GM12873 (cell line): ENCODE results near the gene RNF11.

Source experiments
- TF ChIP-seq, protein P1 (sequence below): IDR thresholded peaks from 2 replicates; pipeline ENCODE4 v1.5.1; 2012; ENCODE audit warnings: low read depth, mild to moderate bottlenecking, moderate library complexity, low read length, control low read depth; ENCODE audit not compliant: insufficient read depth; ENCODE audit errors: missing control alignments

Gene RNF11

DNA sequence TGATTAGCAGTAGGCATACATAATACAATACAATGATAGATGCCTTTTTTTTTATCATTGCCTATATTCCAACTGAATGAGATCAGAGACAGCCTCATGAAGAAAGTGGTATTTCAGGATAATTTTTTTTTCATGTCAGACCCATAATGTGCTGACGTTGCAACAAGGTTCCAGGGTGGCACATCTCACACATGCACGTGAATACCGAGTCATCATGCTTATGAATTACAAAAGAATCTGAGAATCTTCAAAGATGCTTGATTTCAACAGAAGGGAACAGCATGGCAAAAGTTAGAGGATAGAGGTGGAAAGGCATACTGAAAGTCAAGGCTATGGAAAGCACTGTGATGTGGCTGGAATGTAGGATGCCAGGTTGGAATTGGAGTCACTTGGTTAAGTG lies 5.0 kb upstream of the RNF11 start:
- TF ChIP-seq, protein P1, sequence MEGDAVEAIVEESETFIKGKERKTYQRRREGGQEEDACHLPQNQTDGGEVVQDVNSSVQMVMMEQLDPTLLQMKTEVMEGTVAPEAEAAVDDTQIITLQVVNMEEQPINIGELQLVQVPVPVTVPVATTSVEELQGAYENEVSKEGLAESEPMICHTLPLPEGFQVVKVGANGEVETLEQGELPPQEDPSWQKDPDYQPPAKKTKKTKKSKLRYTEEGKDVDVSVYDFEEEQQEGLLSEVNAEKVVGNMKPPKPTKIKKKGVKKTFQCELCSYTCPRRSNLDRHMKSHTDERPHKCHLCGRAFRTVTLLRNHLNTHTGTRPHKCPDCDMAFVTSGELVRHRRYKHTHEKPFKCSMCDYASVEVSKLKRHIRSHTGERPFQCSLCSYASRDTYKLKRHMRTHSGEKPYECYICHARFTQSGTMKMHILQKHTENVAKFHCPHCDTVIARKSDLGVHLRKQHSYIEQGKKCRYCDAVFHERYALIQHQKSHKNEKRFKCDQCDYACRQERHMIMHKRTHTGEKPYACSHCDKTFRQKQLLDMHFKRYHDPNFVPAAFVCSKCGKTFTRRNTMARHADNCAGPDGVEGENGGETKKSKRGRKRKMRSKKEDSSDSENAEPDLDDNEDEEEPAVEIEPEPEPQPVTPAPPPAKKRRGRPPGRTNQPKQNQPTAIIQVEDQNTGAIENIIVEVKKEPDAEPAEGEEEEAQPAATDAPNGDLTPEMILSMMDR = no peak

DNA sequence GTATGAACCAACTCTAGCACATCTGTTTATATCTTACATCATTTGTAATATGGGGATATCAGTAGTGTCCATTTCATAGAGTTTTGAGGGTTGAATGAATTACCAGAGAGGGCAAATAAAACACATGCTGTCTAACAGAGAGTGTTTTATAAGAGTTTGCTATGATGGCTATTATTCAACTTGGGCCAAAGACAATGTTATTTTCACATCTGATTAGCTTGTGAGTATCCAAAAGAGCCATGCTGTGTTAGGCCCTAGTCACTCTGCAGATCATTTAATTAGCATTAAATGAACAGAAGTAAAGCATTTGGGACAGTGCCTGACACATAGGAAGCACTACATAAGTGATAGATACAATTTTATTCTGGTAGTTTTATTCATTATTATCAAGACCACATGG lies 4.2 kb upstream of the RNF11 start:
- TF ChIP-seq, protein P1 = no peak

DNA sequence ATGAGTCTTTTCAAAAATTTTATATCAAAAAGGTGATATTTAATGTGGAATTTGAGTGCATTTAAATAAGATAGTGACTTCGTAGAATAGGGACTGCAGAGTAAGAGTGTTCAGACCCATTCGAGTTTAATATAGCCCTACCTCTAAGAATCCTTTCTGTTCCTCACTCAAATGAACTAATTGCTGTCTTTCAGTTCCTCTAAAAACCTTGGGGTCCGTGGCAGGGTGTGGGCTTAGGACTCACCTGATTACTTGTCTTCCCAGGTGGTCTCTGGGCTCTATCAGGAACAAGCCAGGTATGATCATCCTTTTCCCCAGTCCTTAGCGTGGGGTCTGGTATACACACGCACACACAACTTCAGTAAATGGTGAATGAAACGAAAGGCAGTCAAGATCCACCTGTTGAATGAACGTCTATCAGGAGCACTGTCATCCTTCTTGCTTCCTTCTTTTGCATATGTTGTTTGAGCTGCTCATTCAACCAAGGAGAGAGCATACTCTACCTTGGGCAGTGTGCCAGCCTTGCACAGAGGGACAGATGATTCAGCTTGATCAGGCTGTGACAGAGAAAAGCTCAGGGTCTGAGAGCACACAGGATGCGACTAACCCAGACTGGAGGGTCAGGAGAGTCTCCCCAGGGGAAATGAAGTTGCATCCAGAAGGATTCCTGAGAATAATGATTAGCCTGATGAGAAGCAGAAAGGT lies 1.2 kb upstream of the RNF11 start:
- TF ChIP-seq, protein P1 = no peak

DNA sequence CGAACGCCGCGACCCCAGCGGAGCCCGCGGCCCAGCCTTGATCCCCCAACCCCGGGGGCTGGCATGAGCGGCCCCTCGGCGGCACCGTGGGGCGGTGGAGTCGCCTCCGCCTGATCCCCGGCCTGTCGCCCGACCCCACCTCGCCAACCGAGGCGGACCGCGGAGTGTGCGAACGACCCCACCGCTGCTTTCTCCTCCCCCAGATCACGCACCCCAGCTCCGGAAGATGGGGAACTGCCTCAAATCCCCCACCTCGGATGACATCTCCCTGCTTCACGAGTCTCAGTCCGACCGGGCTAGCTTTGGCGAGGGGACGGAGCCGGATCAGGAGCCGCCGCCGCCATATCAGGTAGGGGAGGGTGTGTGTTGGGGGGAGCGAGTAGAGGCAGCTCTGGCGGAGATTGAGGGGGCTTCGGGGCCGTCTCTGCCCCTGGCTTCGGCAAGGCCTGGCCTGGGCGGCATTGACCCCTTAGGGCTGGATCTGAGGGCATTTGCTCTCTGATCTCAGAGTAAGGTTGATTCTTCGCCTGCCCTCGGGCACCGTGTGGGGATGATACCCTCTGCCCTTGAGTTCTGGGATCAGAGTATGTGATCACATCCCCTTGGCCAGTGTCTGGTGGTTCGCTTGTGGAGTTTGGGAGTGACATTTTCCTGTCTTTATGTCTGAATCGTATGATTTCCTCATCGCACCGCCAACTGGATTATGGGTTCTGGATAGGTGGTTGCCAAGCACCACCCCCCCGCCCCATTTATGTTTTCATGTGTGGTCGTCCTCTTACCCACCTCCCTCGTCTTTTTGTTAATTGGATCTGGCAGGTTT lies 668 bp downstream of the RNF11 start:
- TF ChIP-seq, protein P1 = no peak

DNA sequence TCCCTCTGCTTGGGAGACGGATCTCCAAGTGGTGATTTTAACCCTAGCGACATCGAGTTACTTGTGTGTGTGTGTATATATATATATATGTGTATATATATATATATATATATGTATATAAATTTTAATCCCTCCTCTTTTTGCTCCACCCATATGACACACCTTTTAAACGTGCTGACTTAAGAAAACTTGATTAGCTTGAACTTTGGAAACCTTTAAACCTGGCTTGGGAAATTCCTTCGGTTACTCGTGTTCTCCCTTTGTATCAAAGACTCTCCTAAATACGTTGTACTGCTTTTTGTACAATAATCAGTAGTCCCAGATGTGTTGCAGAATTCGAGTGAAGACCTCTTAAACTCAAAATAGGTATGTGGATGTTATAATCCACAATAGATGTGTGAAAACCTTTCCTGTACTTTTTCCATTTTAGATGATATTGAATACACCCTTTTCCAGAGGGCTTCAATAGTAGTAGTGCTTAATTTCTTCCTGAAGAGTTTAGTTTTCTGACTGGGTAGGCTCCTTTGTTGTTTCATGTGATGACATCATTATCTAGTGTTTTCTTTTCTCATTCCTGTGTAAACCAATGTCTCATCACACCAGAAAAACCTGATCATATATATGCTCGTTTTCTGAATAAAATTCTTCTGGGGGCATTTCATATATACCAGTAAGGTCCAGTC lies 1.4 kb downstream of the RNF11 start:
- TF ChIP-seq, protein P1 = no peak

DNA sequence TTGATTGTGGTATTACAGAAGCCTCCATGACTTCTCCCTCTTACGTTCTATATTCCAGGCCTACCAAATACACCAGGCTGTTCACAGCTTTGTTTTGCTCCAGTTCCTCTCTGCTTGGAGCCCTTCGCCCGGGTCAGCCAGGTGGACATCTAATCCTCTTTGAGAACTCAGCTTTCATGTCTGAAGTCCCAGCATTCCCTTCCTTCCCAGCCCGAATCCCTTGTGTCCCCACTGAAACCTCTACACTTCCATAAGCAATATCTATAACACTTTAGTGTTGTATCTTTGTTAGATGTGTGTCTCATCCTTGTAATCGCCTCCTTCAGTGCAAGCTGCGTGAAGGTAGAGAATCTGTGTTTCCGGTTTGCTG lies 1.9 kb downstream of the RNF11 start:
- TF ChIP-seq, protein P1 = no peak

DNA sequence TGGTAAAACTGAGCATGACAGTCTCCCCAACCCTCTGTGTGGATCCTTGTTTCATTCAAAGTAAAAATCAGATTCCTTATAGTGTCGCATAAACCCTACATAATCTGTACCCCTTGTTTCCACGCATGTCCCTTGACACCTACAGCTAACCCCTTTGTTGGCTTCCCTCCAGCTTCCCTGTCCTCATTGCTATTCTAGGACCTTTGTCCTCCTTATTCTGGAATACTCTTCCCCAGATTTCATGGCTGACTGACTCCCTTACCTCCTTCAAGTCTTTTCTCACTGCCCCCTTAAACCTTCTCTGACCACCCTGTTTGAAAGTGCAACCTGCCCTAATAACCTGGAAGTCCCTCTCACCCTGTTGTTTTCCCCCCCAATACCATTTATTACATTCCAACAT lies 4.0 kb downstream of the RNF11 start:
- TF ChIP-seq, protein P1 = no peak
